ENCODE results near the gene SSNA1.

GRCh38 chr9:137157618-137158415 lies 30.7 kb upstream of the SSNA1 start:
- TF ChIP-seq CTCF (IDR thresholded peaks at IDR 0.05) (no peak), POLR2A (IDR thresholded peaks at IDR 0.05) (no peak)
